Breast epithelium (tissue), 4 donors: ENCODE results near the gene MYO1D. TPM values are rescaled to one million over a fixed set of nuclear protein-coding genes. Genes with fewer than 3 reads are reported as not detected.

Experiments
- DNase-seq, 2 donors: peaks; one replicate each; pipeline ENCODE4 v3.0.0-alpha.2; 2019; ENCODE audit warnings: low spot score in 2 of 2
- H3K27ac ChIP-seq, 2 donors: fragments of 200-600 bp; sonication (generic) in 1 of 2; one replicate each; pipeline ENCODE4 v1.5.1; 2016 to 2019; ENCODE audit warnings: mild to moderate bottlenecking in 1 of 2
- H3K27me3 ChIP-seq, 2 donors: fragments of 200-600 bp; sonication (generic) in 1 of 2; one replicate each; pipeline versions ENCODE4 v1.5.1 to v1.6.0; 2017 to 2019; ENCODE audit warnings: control low read depth in 1 of 2, mild to moderate bottlenecking in 1 of 2
- H3K36me3 ChIP-seq: fragments of 200-600 bp; one replicate; pipeline ENCODE4 v1.5.1; 2019
- H3K4me1 ChIP-seq, 2 donors: fragments of 200-600 bp; sonication (generic); one replicate each; pipeline ENCODE4 v1.5.1; 2016 to 2019; ENCODE audit warnings: control low read depth in 1 of 2
- H3K4me3 ChIP-seq, 3 donors: fragments of 200-600 bp; sonication (generic); 1 replicate in 2 of 3; 2 replicates in 1 of 3; pipeline ENCODE4 v1.5.1; 2016 to 2019; ENCODE audit warnings: mild to moderate bottlenecking in 3 of 3, moderate library complexity in 2 of 3
- H3K9me3 ChIP-seq, 2 donors: fragments of 200-600 bp; sonication (generic) in 1 of 2; one replicate each; pipeline ENCODE4 v1.5.1; 2016 to 2019; ENCODE audit warnings: control low read depth in 1 of 2
- CTCF ChIP-seq, 3 donors: fragments of 450-650 bp; IDR thresholded peaks; one replicate each; pipeline ENCODE4 v1.5.1; 2016 to 2017; ENCODE audit warnings: antibody characterized with exemption in 3 of 3, mild to moderate bottlenecking in 3 of 3, moderate library complexity in 3 of 3
- POLR2A ChIP-seq: fragments of 450-650 bp; IDR thresholded peaks from one replicate; pipeline ENCODE4 v1.6.1; 2016; ENCODE audit warnings: antibody characterized with exemption, mild to moderate bottlenecking, moderate library complexity
- POLR2AphosphoS5 ChIP-seq, 3 donors: sonication (generic); formaldehyde crosslinking; IDR thresholded peaks; one replicate each; pipeline ENCODE4 v1.6.1; 2017; ENCODE audit warnings: antibody characterized with exemption in 3 of 3
- intact Hi-C: fragments of 100-400 bp; cut with DNase I; formaldehyde crosslinking; loops from one replicate; pipeline ENCODE4 v1.15.1; 2023; ENCODE audit warnings: low total_unique reads
- total RNA-seq, 3 donors: library from RNA; depleted of rRNA; stranded (reverse); fragments of >200 nt; gene quantifications; one replicate each; pipeline ENCODE4 v1.1.0, GENCODE V29; 2016

MYO1D gene
- total RNA-seq, 3 donors from 2014 or later, result 54.4 to 114 (median 76.7) TPM

- Histone ChIP-seq H3K36me3 (no peaks in the 10 kb centered on the region), H3K27ac (no peak overlapping the region), H3K27me3 (no peaks in the 10 kb centered on the region), H3K9me3 (no peaks in the 10 kb centered on the region), H3K4me3 (no peak overlapping the region), H3K4me1 (no peaks in the 10 kb centered on the region)
- no peak for DNase-seq
- TF ChIP-seq POLR2A (no peak), CTCF (IDR thresholded peaks at IDR 0.05) (no peak), POLR2AphosphoS5 (IDR thresholded peaks at IDR 0.05) (no peak)
- intact Hi-C loops, result loop anchor here (1.0 to 10.0 kb wide), 2 partner anchors 14 to 491 kb away; no protein-coding TSS in a partner anchor
These were observed 21.3 kb downstream of the MYO1D start for GRCh38 chr17:32855620-32856019.

GRCh38 chr17:32854832-32855389, 22.0 kb downstream of the MYO1D start:
- DNase-seq, result no peak
- H3K9me3 ChIP-seq, result no peaks in the 10 kb centered on the region
- H3K27ac ChIP-seq, result no peak overlapping the region
- no peaks in the 10 kb centered on the region for H3K36me3 ChIP-seq
- H3K27me3 ChIP-seq, result no peaks in the 10 kb centered on the region
- no peak overlapping the region for H3K4me3 ChIP-seq
- no peaks in the 10 kb centered on the region for H3K4me1 ChIP-seq
- intact Hi-C loops, result loop anchor here (10.0 kb wide), 1 partner anchor 490 kb away; no protein-coding TSS in a partner anchor
- TF ChIP-seq CTCF (IDR thresholded peaks at IDR 0.05), result no peak
- no peak for TF ChIP-seq POLR2AphosphoS5 (IDR thresholded peaks at IDR 0.05)
- TF ChIP-seq POLR2A, result no peak

GRCh38 chr17:32854207-32854606, 22.7 kb downstream of the MYO1D start:
- intact Hi-C loops, result loop anchor here (10.0 kb wide), 1 partner anchor 489 kb away; no protein-coding TSS in a partner anchor
- DNase-seq, result no peak
- Histone ChIP-seq H3K36me3 (no peaks in the 10 kb centered on the region), H3K27ac (no peak overlapping the region), H3K4me3 (no peak overlapping the region), H3K27me3 (no peaks in the 10 kb centered on the region), H3K4me1 (no peaks in the 10 kb centered on the region), H3K9me3 (no peaks in the 10 kb centered on the region)
- TF ChIP-seq CTCF (IDR thresholded peaks at IDR 0.05), result no peak
- no peak for TF ChIP-seq POLR2A

- no peaks in the 10 kb centered on the region for H3K27me3 ChIP-seq
- H3K4me3 ChIP-seq, result no peak overlapping the region
- no peaks in the 10 kb centered on the region for H3K4me1 ChIP-seq
- intact Hi-C loops, result loop anchor here (10.0 kb wide), 1 partner anchor 488 kb away; no protein-coding TSS in a partner anchor
- H3K27ac ChIP-seq, result no peak overlapping the region
- no peaks in the 10 kb centered on the region for H3K9me3 ChIP-seq
- no peak for TF ChIP-seq CTCF (IDR thresholded peaks at IDR 0.05)
- no peak for DNase-seq
- H3K36me3 ChIP-seq, result no peaks in the 10 kb centered on the region
These were observed 24.1 kb downstream of the MYO1D start for GRCh38 chr17:32852811-32853210.

- no peak overlapping the region for H3K4me3 ChIP-seq
- no peak overlapping the region for H3K27ac ChIP-seq
- H3K9me3 ChIP-seq, result no peaks in the 10 kb centered on the region
- intact Hi-C loops, result loop anchor here (10.0 kb wide), 1 partner anchor 485 kb away; no protein-coding TSS in a partner anchor
- no peaks in the 10 kb centered on the region for H3K4me1 ChIP-seq
- no peaks in the 10 kb centered on the region for H3K27me3 ChIP-seq
- DNase-seq, result no peak
- H3K36me3 ChIP-seq, result no peaks in the 10 kb centered on the region
- TF ChIP-seq CTCF (IDR thresholded peaks at IDR 0.05) (no peak), POLR2AphosphoS5 (IDR thresholded peaks at IDR 0.05) (no peak), POLR2A (no peak)
These were observed 27.0 kb downstream of the MYO1D start for GRCh38 chr17:32849879-32850278.
